Measurements from ENCODE around the gene JCHAIN. TPM values are rescaled to one million over a fixed set of nuclear protein-coding genes. Genes with fewer than 3 reads are reported as not detected.

The JCHAIN gene
- polyA plus RNA-seq, 2 of the 4 experiments (the other 2 are of a cell fraction) = 0.17 to 0.22 TPM

DNA sequence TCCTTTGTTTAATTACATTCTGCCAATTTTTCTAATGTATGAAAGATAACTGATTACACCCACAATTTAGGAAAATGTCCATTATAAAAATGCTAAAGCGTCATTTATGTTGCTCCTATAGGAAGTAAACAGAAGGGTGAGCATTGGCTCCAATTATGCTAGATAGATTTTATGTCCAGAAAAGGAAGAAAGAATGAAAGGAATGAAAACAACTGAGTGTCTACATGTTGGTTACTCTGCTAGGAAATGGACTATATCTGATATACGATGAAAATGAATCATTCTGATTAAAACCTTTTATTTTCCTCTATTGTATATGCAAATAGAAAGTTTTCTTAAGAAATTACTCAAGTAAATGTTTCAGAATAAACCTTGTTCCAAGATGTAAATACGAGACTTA lies 36.1 kb downstream of the JCHAIN start:
- FAIRE-seq (no peak), ATAC-seq (no peak), DNase-seq (ENCODE audit: low read depth in 1 of 2, low spot score in 1 of 2) (no peak)
- no peak overlapping the region for H3K4me2 ChIP-seq
- no peak overlapping the region for H3K4me3 ChIP-seq
- ChIA-PET CTCF (no interaction called here), POLR2A (no interaction called here)
- H3K27ac ChIP-seq = no peak overlapping the region
- WGBS (ENCODE audit: missing lambda C conversion rate) = 76% methylated on average over 3 of the region's 3 CpGs
- no peaks in the 10 kb centered on the region for H3K9me3 ChIP-seq
- H3K4me1 ChIP-seq = peaks cover 9% of the 10 kb centered on the region
- TF ChIP-seq NPAS2 (CRISPR knock-in tag; IDR thresholded peaks at IDR 0.05; ENCODE audit: borderline replicate concordance) (no peak), KDM5A (IDR thresholded peaks at IDR 0.05) (no peak), POLR2A (IDR thresholded peaks at IDR 0.05; ENCODE audit: low read length) (no peak), JUN (IDR thresholded peaks at IDR 0.05) (no peak), CBX8 (IDR thresholded peaks at IDR 0.05) (no peak), EHF (CRISPR knock-in tag; IDR thresholded peaks at IDR 0.05) (no peak), NFE2L2 (conservative IDR thresholded peaks at IDR 0.05; ENCODE audit: low read length) (no peak), RARB (CRISPR knock-in tag; IDR thresholded peaks at IDR 0.05) (no peak), ZNF302 (CRISPR knock-in tag; IDR thresholded peaks at IDR 0.05) (no peak), ESRRA (IDR thresholded peaks at IDR 0.05; ENCODE audit: borderline replicate concordance, low read length) (no peak)
- TF ChIP-seq, protein P1, sequence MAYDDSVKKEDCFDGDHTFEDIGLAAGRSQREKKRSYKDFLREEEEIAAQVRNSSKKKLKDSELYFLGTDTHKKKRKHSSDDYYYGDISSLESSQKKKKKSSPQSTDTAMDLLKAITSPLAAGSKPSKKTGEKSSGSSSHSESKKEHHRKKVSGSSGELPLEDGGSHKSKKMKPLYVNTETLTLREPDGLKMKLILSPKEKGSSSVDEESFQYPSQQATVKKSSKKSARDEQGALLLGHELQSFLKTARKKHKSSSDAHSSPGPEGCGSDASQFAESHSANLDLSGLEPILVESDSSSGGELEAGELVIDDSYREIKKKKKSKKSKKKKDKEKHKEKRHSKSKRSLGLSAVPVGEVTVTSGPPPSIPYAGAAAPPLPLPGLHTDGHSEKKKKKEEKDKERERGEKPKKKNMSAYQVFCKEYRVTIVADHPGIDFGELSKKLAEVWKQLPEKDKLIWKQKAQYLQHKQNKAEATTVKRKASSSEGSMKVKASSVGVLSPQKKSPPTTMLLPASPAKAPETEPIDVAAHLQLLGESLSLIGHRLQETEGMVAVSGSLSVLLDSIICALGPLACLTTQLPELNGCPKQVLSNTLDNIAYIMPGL (CRISPR knock-in tag; IDR thresholded peaks at IDR 0.05; ENCODE audit: borderline replicate concordance) = no peak

DNA sequence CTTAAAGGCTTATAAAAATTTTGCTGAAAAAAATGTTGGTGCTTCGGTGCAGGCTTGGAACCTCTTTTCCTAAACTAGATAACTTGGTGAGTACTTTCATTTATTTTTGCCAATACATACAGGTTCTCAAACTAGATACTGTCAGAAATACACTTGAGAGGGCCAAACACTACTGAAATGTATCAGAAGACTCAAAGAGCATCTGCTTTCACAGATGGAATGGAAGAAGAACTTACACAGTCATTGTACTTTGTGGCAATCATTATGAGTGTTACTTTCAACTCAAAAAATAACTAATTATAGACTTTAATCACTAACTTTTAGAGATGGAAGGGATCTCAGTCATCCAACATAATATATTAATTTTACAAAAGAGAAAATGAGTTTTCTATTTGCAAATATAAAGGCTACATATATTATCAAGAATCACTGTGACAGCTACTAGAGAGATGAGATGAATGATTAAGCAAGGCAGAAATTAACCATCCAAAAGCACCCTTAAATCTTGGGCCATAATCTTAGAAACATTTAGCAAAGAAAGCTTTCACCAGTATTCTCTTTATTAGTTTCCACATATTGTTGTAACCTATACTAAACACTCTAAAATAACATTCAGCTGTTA lies 36.7 kb downstream of the JCHAIN start:
- no peak for ATAC-seq
- no peak overlapping the region for H3K4me2 ChIP-seq
- no peak overlapping the region for H3K27ac ChIP-seq
- 81% methylated on average over 1 of the region's 1 CpG for WGBS (ENCODE audit: missing lambda C conversion rate)
- peaks cover 9% of the 10 kb centered on the region for H3K4me1 ChIP-seq
- H3K4me3 ChIP-seq = no peak overlapping the region
- TF ChIP-seq USF2 (IDR thresholded peaks at IDR 0.05) (no peak), CBX8 (IDR thresholded peaks at IDR 0.05) (no peak)
- CTCF ChIA-PET = no interaction called here
- no peak for FAIRE-seq
- H3K9me3 ChIP-seq = no peaks in the 10 kb centered on the region
- POLR2A ChIA-PET = no interaction called here
- no peak for DNase-seq (ENCODE audit: low read depth in 1 of 2, low spot score in 1 of 2)

DNA sequence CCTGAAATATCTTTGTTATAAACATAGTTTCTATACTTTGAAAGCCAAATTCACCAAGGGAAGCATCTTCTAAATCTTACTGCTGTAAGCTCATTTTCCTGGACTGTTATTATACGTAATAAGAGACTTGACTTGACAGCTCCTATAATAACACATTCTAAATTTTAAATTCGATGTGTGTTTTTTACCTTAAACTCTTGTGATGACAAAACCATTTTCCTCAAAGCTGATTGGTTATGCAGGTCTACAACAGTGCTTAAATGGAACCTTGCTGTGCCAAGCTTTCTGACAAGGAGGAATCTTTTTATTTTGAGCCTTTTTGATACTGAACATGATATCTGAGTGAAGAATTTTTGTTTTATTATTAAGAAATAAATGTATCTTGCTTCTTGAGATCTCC lies 37.9 kb downstream of the JCHAIN start, which contains the start of gene ENAM:
ENAM (plus strand) TSS at position 301 of the 400 bp plus-strand sequence. CDS start 757 bp downstream, outside the sequence.
- no peak for ATAC-seq
- H3K27ac ChIP-seq = no peak within 1 kb of the TSS; a peak in 1 of 6 replicates
- H3K4me1 ChIP-seq = peaks cover 13% of the 10 kb centered on the region
- ChIA-PET CTCF (no interaction called here), POLR2A (no interaction called here)
- no peak within 1 kb of the TSS for H3K4me2 ChIP-seq
- no peaks in the 10 kb centered on the region for H3K9me3 ChIP-seq
- no peak for FAIRE-seq
- H3K4me3 ChIP-seq = no peak within 1 kb of the TSS
- 85% methylated on average over 2 of the region's 2 CpGs for WGBS (ENCODE audit: missing lambda C conversion rate)
- DNase-seq (ENCODE audit: low read depth in 1 of 2, low spot score in 1 of 2) = no peak
- TF ChIP-seq CBX8 (IDR thresholded peaks at IDR 0.05) (no peak), EP300 (IDR thresholded peaks at IDR 0.05) (no peak), RARB (CRISPR knock-in tag; IDR thresholded peaks at IDR 0.05) (no peak), BCL3 (IDR thresholded peaks at IDR 0.05) (no peak), HOXA7 (CRISPR knock-in tag; IDR thresholded peaks at IDR 0.05) (no peak), ZC3H11A (IDR thresholded peaks at IDR 0.05) (no peak), MYC (IDR thresholded peaks at IDR 0.05; ENCODE audit: borderline replicate concordance, low read length) (no peak), NPAS2 (CRISPR knock-in tag; IDR thresholded peaks at IDR 0.05; ENCODE audit: borderline replicate concordance) (no peak), SMC3 (IDR thresholded peaks at IDR 0.05) (no peak), PBX3 (IDR thresholded peaks at IDR 0.05) (no peak), BHLHE40 (IDR thresholded peaks at IDR 0.05; ENCODE audit: low read depth, low read length) (no peak), NR3C1 (IDR thresholded peaks at IDR 0.05) (no peak), CHD2 (IDR thresholded peaks at IDR 0.05; ENCODE audit: low read length, partially characterized antibody) (no peak), GATA3 (IDR thresholded peaks at IDR 0.05; ENCODE audit: borderline replicate concordance) (no peak)
- TF ChIP-seq, protein P2, sequence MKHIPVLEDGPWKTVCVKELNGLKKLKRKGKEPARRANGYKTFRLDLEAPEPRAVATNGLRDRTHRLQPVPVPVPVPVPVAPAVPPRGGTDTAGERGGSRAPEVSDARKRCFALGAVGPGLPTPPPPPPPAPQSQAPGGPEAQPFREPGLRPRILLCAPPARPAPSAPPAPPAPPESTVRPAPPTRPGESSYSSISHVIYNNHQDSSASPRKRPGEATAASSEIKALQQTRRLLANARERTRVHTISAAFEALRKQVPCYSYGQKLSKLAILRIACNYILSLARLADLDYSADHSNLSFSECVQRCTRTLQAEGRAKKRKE (CRISPR knock-in tag; IDR thresholded peaks at IDR 0.05; ENCODE audit: low read depth) = no peak
- TF ChIP-seq, protein P3, sequence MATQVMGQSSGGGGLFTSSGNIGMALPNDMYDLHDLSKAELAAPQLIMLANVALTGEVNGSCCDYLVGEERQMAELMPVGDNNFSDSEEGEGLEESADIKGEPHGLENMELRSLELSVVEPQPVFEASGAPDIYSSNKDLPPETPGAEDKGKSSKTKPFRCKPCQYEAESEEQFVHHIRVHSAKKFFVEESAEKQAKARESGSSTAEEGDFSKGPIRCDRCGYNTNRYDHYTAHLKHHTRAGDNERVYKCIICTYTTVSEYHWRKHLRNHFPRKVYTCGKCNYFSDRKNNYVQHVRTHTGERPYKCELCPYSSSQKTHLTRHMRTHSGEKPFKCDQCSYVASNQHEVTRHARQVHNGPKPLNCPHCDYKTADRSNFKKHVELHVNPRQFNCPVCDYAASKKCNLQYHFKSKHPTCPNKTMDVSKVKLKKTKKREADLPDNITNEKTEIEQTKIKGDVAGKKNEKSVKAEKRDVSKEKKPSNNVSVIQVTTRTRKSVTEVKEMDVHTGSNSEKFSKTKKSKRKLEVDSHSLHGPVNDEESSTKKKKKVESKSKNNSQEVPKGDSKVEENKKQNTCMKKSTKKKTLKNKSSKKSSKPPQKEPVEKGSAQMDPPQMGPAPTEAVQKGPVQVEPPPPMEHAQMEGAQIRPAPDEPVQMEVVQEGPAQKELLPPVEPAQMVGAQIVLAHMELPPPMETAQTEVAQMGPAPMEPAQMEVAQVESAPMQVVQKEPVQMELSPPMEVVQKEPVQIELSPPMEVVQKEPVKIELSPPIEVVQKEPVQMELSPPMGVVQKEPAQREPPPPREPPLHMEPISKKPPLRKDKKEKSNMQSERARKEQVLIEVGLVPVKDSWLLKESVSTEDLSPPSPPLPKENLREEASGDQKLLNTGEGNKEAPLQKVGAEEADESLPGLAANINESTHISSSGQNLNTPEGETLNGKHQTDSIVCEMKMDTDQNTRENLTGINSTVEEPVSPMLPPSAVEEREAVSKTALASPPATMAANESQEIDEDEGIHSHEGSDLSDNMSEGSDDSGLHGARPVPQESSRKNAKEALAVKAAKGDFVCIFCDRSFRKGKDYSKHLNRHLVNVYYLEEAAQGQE (IDR thresholded peaks at IDR 0.05) = no peak

Measured in A549 (cell line).